ENCODE results near the gene LPP.

Gene LPP

GRCh38 chr3:188199386-188199785 is 45.4 kb downstream of the LPP start:
- DNase-seq: no peak

GRCh38 chr3:188200481-188200880 is 46.5 kb downstream of the LPP start:
- no peak for DNase-seq

- no peak for DNase-seq
Measured at GRCh38 chr3:188202358-188203138, 48.6 kb downstream of the LPP start.

GRCh38 chr3:188204526-188204925 is 50.6 kb downstream of the LPP start:
- no peak for DNase-seq

- no peak for DNase-seq
Measured at GRCh38 chr3:188205992-188206416, 52.0 kb downstream of the LPP start.

GRCh38 chr3:188206787-188207186 is 52.8 kb downstream of the LPP start:
- DNase-seq: no peak

GRCh38 chr3:188207941-188208515 is 54.1 kb downstream of the LPP start:
- no peak for DNase-seq

GRCh38 chr3:188208516-188208981 is 54.6 kb downstream of the LPP start:
- DNase-seq: no peak

GRCh38 chr3:188209034-188209433 is 55.1 kb downstream of the LPP start:
- no peak for DNase-seq

- DNase-seq: no peak
Measured at GRCh38 chr3:188209740-188210139, 55.8 kb downstream of the LPP start.

GRCh38 chr3:188211476-188211875 is 57.5 kb downstream of the LPP start:
- DNase-seq: no peak

- no peak for DNase-seq
Measured at GRCh38 chr3:188212308-188212969, 58.5 kb downstream of the LPP start.

GRCh38 chr3:188214442-188214841 is 60.5 kb downstream of the LPP start:
- DNase-seq: no peak

GRCh38 chr3:188215129-188215528 is 61.2 kb downstream of the LPP start:
- DNase-seq: no peak

GRCh38 chr3:188217011-188217463 is 63.1 kb downstream of the LPP start:
- no peak for DNase-seq

GRCh38 chr3:188217726-188218125 is 63.8 kb downstream of the LPP start:
- no peak for DNase-seq

- DNase-seq: no peak
Measured at GRCh38 chr3:188218603-188219002, 64.6 kb downstream of the LPP start.

- DNase-seq: no peak
Measured at GRCh38 chr3:188219147-188219546, 65.2 kb downstream of the LPP start.

GRCh38 chr3:188220097-188220788 is 66.3 kb downstream of the LPP start:
- DNase-seq: no peak

- DNase-seq: no peak
Measured at GRCh38 chr3:188220988-188221818, 67.2 kb downstream of the LPP start.

- no peak for DNase-seq
Measured at GRCh38 chr3:188223936-188224335, 70.0 kb downstream of the LPP start.

GRCh38 chr3:188227442-188227841 is 73.5 kb downstream of the LPP start:
- DNase-seq: no peak
